ENCODE results near the gene DYNAP. TPM values are rescaled to one million over a fixed set of nuclear protein-coding genes. Genes with fewer than 3 reads are reported as not detected.

The DYNAP gene
- total RNA-seq, 2 donors from 2014 or later: not detected

GRCh38 chr18:54622084-54622483 lies 31.0 kb downstream of the DYNAP start:
- intact Hi-C loops (cut with DNase I): no loop called here
- no peak for DNase-seq (ENCODE audit: low spot score)

GRCh38 chr18:54626779-54627178 lies 35.7 kb downstream of the DYNAP start:
- intact Hi-C loops (cut with DNase I): no loop called here
- DNase-seq (ENCODE audit: low spot score): no peak

GRCh38 chr18:54630963-54631362 lies 39.9 kb downstream of the DYNAP start:
- intact Hi-C loops (cut with DNase I): no loop called here
- DNase-seq (ENCODE audit: low spot score): no peak

- DNase-seq (ENCODE audit: low spot score): no peak
- intact Hi-C loops (cut with DNase I): no loop called here
Measured at GRCh38 chr18:54636217-54636616, 45.2 kb downstream of the DYNAP start.

GRCh38 chr18:54641734-54642133 lies 50.7 kb downstream of the DYNAP start:
- intact Hi-C loops (cut with DNase I): no loop called here
- DNase-seq (ENCODE audit: low spot score): no peak

GRCh38 chr18:54647176-54647575 lies 56.1 kb downstream of the DYNAP start:
- DNase-seq (ENCODE audit: low spot score): no peak
- intact Hi-C loops (cut with DNase I): no loop called here

Other genes starting within 250 kb of the DYNAP start
- gene STARD6, start 233.4 kb upstream of the DYNAP start, total RNA-seq: not detected
- gene C18orf54, start 233.3 kb upstream of the DYNAP start, total RNA-seq: 1 to 10 TPM; 2.2 to 2.4 TPM
- 1 to 10 TPM in 1 of 2 donors, under 1 TPM in 1; 0.33 to 1.2 TPM for gene RAB27B, start 237.2 kb downstream of the DYNAP start, total RNA-seq